ENCODE measurements around the gene RIMS4. TPM values are rescaled to one million over a fixed set of nuclear protein-coding genes. Genes with fewer than 3 reads are reported as not detected.

RIMS4 gene
- total and polyA plus RNA-seq, 9 of the 15 experiments (the other 6 are each of a cell fraction or from before 2014, with no cell fraction given): 0.04 TPM; not detected in 8

GRCh38 chr20:44756011-44756688 lies 54.2 kb downstream of the RIMS4 start (continued):
- TF ChIP-seq, protein P1, sequence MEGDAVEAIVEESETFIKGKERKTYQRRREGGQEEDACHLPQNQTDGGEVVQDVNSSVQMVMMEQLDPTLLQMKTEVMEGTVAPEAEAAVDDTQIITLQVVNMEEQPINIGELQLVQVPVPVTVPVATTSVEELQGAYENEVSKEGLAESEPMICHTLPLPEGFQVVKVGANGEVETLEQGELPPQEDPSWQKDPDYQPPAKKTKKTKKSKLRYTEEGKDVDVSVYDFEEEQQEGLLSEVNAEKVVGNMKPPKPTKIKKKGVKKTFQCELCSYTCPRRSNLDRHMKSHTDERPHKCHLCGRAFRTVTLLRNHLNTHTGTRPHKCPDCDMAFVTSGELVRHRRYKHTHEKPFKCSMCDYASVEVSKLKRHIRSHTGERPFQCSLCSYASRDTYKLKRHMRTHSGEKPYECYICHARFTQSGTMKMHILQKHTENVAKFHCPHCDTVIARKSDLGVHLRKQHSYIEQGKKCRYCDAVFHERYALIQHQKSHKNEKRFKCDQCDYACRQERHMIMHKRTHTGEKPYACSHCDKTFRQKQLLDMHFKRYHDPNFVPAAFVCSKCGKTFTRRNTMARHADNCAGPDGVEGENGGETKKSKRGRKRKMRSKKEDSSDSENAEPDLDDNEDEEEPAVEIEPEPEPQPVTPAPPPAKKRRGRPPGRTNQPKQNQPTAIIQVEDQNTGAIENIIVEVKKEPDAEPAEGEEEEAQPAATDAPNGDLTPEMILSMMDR (IDR thresholded peaks at IDR 0.05 in 2 of 3, conservative IDR thresholded peaks at IDR 0.05 in 1 of 3; ENCODE audit: insufficient read depth in 2 of 3, low read depth in 1 of 3, low read length in 3 of 3): no peak
- TF ChIP-seq GTF2F1 (IDR thresholded peaks at IDR 0.05; ENCODE audit: low read depth, low read length) (no peak), NR2C2 (CRISPR knock-in tag; IDR thresholded peaks at IDR 0.05) (no peak), NR2C2 (tag; IDR thresholded peaks at IDR 0.05) (no peak)

GRCh38 chr20:44754554-44754953 lies 55.8 kb downstream of the RIMS4 start:
- no peak for DNase-seq (ENCODE audit: extremely low read depth in 1 of 4, low spot score in 3 of 4)
- TF ChIP-seq ATF4 (CRISPR knock-in tag; IDR thresholded peaks at IDR 0.05) (no peak), ZNF449 (CRISPR knock-in tag; IDR thresholded peaks at IDR 0.05) (no peak), MEF2D (tag; conservative IDR thresholded peaks at IDR 0.05; ENCODE audit: low read depth) (no peak)
- H3K9ac ChIP-seq (ENCODE audit: insufficient read depth in 1 of 2, low read depth in 2 of 2, low read length in 2 of 2): no peak overlapping the region
- H3K36me3 ChIP-seq (ENCODE audit: control insufficient read depth, insufficient read depth, low read length): no peaks in the 10 kb centered on the region
- peaks cover 15 to 90% of the 10 kb centered on the region in 2 experiments; a peak in 4 of 5 replicates for H3K27me3 ChIP-seq (ENCODE audit: control insufficient read depth in 2 of 2, insufficient read depth in 2 of 2, low read length in 2 of 2)
- POLR2A ChIA-PET: interaction anchor here (0.8 kb wide), 1 partner anchor 43 kb away, joined by 5 read pairs; no protein-coding TSS in a partner anchor
- H3K4me3 ChIP-seq: no peak overlapping the region
- no peak for FAIRE-seq
- H3K79me2 ChIP-seq (ENCODE audit: control insufficient read depth, insufficient read depth, low read length): no peaks in the 10 kb centered on the region
- intact Hi-C loops (cut with micrococcal nuclease): no loop called here
- H3K9me3 ChIP-seq (replicated peaks; ENCODE audit: control insufficient read depth, insufficient read depth, low read depth, low read length): no peaks in the 10 kb centered on the region
- H4K20me1 ChIP-seq (replicated peaks; ENCODE audit: control insufficient read depth, insufficient read depth, low read length): no peaks in the 10 kb centered on the region; the same call in 1 of the 2 replicates
- 0% methylated on average over 7 of the region's 7 CpGs for WGBS (ENCODE audit: insufficient coverage, low coverage, missing lambda C conversion rate)
- H3K4me2 ChIP-seq (ENCODE audit: insufficient read depth, low read length): no peak overlapping the region
- in situ Hi-C loops (cut with MboI): no loop called here
- CTCF ChIA-PET (ENCODE audit: low intra/inter-chr PET ratio): no interaction called here
- no peak overlapping the region for H3K27ac ChIP-seq (ENCODE audit: extremely low read depth, low read depth, low read length)
- H3K9me1 ChIP-seq (ENCODE audit: control insufficient read depth, insufficient read depth, low read length): no peaks in the 10 kb centered on the region
- peaks cover 0 to 18% of the 10 kb centered on the region in 2 experiments; a peak in 3 of 5 replicates for H3K4me1 ChIP-seq (replicated peaks in 1 of 2; ENCODE audit: control insufficient read depth in 2 of 2, insufficient read depth in 2 of 2, low read length in 2 of 2)
- no peak overlapping the region for H2AFZ ChIP-seq (ENCODE audit: low read depth, low read length)
- ATAC-seq: no peak
- no TSS peak for BruUV-seq (replicated peaks)
